GM18507 (cell line): Measurements from ENCODE around the gene RASA2.
"Not testable (repeated sequence)": the region's sequence is repeated elsewhere in the genome, so short reads cannot be mapped to it uniquely, and the experiment has no call there.

ENCODE experiments used
- DNase-seq: peaks from one replicate; pipeline ENCODE4 v3.0.0; 2011; ENCODE audit warnings: low read depth; ENCODE audit not compliant: insufficient read length; ENCODE audit errors: extremely low spot score
- FAIRE-seq: peaks from 2 replicates; lab custom pipeline; 2011; peaks lifted over from hg19 to GRCh38; lab: Jason Lieb, UNC

The RASA2 gene

GRCh38 chr3:141491081-141491480 is 4.3 kb downstream of the RASA2 start:
- FAIRE-seq, result no peak
- no peak for DNase-seq

GRCh38 chr3:141491929-141492328 is 5.1 kb downstream of the RASA2 start:
- FAIRE-seq (no peak), DNase-seq (no peak)

DNA sequence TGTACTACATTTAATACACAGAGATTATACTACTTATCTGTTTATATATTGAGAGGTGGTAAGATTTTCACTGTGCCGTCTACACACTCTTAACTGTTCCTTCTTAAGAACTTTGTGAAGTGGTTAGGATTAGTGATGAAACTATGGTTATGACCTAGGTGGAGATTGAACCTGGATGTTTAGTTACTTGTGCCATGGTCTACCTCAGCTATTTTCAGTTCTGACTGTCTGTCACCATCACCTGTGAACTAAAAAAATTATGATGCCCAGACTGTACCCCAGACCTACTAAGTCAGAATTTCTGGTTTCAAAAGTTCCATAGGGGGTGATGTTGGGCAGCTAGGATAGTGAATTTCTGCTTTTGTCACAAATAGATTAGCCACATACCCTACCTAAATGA is 6.4 kb downstream of the RASA2 start:
- peak; percentile 49 for FAIRE-seq
- no peak for DNase-seq

- FAIRE-seq, DNase-seq: not testable (repeated sequence)
Observed at GRCh38 chr3:141497589-141497988, 10.8 kb downstream of the RASA2 start.

GRCh38 chr3:141498598-141499223 is 11.9 kb downstream of the RASA2 start:
- FAIRE-seq (peak; percentile 94), DNase-seq (peak; percentile 39)

DNA sequence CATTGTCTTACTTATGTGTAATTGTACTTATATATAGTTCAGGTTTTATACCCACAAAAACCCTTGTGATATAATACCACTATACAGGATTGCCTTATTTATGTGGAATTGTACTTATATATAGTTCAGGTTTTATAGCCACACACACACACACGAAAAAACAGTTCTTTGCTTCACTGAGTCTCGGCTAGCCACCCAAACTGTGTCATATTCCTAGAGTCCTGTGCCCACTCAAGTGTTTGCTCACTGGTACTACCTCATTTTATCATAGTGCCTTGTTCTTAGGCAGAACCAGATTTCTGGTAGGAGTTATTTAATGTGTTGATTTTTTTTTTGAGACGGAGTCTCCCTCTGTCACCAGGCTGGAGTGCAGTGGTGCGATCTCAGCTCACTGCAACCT is 12.5 kb downstream of the RASA2 start:
- DNase-seq, result no peak

DNA sequence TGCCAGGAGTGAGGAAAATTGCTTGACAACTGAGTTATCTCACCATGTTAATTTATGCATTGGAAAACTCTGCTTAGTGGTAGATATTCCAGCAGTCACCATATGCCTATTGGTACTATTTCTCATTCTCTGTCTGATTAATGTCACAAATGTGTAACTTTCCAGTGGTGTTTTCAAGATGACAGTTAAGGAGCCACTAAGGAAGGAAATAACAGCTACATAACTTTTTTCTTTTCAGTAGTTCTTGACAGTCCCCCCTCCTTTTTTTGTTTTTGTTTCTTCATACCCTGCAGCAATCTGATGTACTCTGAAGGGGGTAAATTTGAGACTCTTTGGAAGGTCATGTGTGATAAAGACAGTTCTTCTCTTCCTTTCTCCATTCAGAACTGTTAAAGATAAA is 13.1 kb downstream of the RASA2 start:
- no peak for FAIRE-seq
- DNase-seq, result no peak

More for the DNA sequence above, 12.5 kb downstream of the RASA2 start:
- peak; percentile 18 for FAIRE-seq

GRCh38 chr3:141500397-141500796 is 13.6 kb downstream of the RASA2 start:
- FAIRE-seq, result no peak

GRCh38 chr3:141505166-141505565 is 18.3 kb downstream of the RASA2 start:
- DNase-seq, result no peak
- no peak for FAIRE-seq

More at GRCh38 chr3:141500397-141500796, 13.6 kb downstream of the RASA2 start:
- DNase-seq, result no peak

- DNase-seq (no peak), FAIRE-seq (no peak)
Observed at GRCh38 chr3:141506071-141506470, 19.2 kb downstream of the RASA2 start.

- FAIRE-seq (no peak), DNase-seq (no peak)
Observed at GRCh38 chr3:141507392-141508066, 20.7 kb downstream of the RASA2 start.

GRCh38 chr3:141508067-141508436 is 21.2 kb downstream of the RASA2 start:
- DNase-seq, result no peak

GRCh38 chr3:141511361-141511760 is 24.5 kb downstream of the RASA2 start:
- no peak for DNase-seq
- no peak for FAIRE-seq

More at GRCh38 chr3:141508067-141508436, 21.2 kb downstream of the RASA2 start:
- no peak for FAIRE-seq

DNA sequence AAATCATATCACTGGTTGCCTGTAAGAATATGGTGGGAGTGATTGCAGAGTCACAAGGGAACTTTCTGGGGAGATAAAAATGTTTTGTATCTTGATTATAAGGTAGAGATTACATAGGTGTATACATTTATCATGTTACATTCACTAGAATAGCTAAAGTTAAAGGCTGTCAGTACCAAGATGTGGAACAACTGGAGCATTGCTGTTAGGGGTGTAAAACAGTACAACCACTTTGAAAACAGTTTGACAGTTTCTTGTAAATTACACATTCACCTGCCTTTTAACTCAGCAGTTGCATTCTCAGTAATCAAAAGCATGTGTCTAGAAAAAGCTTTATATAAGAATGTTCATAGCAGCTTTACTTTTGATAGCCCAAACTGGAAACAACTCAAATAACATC is 27.6 kb downstream of the RASA2 start:
- FAIRE-seq, result no peak
- DNase-seq, result no peak

GRCh38 chr3:141519587-141519986 is 32.8 kb downstream of the RASA2 start:
- DNase-seq (no peak), FAIRE-seq (no peak)

GRCh38 chr3:141521781-141522180 is 35.0 kb downstream of the RASA2 start:
- no peak for DNase-seq
- FAIRE-seq, result no peak

DNA sequence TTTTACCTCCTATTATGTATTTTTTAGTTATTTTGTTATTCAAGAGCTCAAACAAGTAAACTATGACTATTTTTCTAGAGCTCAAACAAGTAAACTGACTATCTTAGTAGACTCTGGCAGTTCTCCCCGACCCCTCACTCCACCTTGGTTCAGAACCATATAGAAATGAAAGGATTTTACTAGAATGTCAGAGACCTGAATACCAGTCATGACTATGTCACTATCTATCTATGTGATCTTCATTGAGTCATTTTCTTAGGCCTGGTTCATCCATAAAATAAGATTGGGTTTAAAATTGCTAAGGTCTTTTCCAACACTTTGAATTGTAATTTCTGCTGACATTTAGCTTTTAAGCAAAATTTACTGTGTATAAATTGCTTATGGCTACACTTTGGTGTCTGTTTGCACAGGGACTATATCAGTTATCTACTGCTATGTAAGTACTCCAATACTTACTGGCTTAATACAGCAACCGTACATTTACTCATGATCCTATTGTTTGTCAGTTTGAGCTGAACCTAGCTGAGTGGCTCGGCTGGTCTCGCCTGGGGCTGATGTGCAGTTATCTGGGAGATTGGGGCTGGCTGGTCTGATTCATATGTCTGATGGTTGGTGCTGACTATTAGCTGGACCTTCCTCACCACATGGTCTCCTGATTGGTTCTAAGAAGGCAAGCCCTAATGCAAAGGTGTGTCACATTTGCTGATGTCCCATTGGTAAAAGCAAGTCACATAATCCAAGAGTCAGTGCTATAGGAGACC is 37.0 kb downstream of the RASA2 start:
- FAIRE-seq (peak; percentile 15), DNase-seq (no peak)

DNA sequence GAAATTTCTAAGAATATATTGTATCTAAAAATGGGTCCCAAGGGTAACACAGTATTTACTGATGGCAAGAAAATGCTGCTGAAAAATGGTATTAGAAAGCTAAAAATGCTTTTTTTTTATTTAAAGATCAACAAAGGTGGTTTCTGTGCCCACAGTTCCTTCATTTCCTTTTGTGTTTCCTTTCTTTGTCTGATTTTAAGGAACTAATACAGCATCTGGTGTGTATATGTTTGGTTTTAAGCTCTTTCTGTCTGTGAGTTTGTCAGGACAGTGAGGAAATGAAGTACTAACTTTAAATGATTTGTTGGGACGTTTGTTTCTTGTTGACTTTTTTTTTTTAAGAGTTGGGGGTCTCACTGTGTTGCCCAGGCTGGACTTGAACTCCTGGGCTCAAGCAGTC is 38.2 kb downstream of the RASA2 start:
- DNase-seq, result no peak
- FAIRE-seq, result no peak

GRCh38 chr3:141525814-141526213 is 39.0 kb downstream of the RASA2 start:
- FAIRE-seq, result no peak
- DNase-seq, result no peak

DNA sequence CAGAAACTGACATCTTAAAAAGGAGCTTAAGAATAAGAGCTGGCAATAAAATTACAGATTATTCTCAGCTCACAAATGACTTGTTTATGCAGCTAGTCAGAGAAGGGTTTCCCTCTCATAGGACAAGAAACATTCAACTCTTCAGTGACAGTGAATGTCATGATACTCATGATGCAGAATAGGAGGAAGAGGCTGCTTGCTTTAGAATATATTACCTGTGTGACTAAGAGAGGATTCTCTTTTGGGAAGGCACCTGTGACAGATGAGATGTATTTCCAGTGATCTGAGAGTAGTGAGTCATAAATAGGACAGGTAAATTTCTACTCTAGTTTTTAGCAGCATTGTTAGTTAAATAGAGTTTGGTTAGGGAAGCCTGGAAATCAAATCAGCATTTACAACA is 39.9 kb downstream of the RASA2 start:
- FAIRE-seq (no peak), DNase-seq (no peak)

DNA sequence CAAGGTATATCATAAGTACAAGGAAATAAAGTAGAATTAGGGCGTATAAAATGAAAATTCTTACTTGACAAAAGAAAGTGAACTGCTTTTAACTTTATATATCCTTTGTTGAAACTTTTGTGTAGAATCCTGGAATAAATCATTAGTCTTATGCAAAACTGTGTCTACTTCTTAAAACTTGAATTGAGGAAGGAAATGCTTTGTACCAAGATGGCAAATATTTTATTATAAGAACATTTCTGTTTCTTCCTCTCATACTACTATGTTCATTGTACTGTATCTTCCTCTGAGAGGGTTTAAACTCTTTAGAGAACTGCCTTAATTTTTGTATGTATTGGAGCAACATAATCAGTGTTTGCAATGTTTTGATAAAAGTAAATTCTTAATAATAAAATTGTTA is 42.0 kb downstream of the RASA2 start:
- FAIRE-seq, result no peak
- no peak for DNase-seq
